T-cell (primary cell): ENCODE results near the gene ENPP6. TPM values are rescaled to one million over a fixed set of nuclear protein-coding genes. Genes with fewer than 3 reads are reported as not detected.

Source experiments
- ATAC-seq, 4 experiments: fragments of 200-7000 bp in 3 of 4; fragments of 150-1000 bp in 1 of 4; cut with Tn5 transposase; replicated peaks in 1 of 4; 1 replicate in 3 of 4; 2 replicates in 1 of 4; pipeline ENCODE4 v1.10.0; 2021; ENCODE audit warnings: moderate library complexity in 3 of 4, mild to moderate bottlenecking in 2 of 4, moderate number of reproducible peaks in 1 of 4
- CTCF ChIA-PET, 2 donors: fragments of 300-600 bp; sonication (Branson Sonifier 250); formaldehyde crosslinking; loops; one replicate each; lab custom pipeline; 2022; ENCODE audit warnings: antibody characterized with exemption in 2 of 2; lab: Charles Lee
- POLR2A ChIA-PET, 2 donors: fragments of 300-600 bp; sonication (Branson Sonifier 250); formaldehyde crosslinking; loops; one replicate each; lab custom pipeline; 2022; ENCODE audit warnings: antibody characterized with exemption in 2 of 2; lab: Charles Lee
- DNase-seq, 35 experiments: peaks; one replicate each; pipeline versions ENCODE4 v3.0.0 to v3.0.0-alpha.2; 2013 to 2023
- H3K27ac ChIP-seq: one replicate; pipeline ENCODE4 v1.5.1; 2013; ENCODE audit warnings: low read length
- H3K27me3 ChIP-seq, 2 experiments: replicated peaks in 1 of 2; 1 replicate in 1 of 2; 2 replicates in 1 of 2; pipeline versions ENCODE4 v1.6.1 to v1.7.0; 2013; ENCODE audit warnings: low read length in 1 of 2, mixed read lengths in 1 of 2; ENCODE audit not compliant: control insufficient read depth in 2 of 2, insufficient read depth in 2 of 2; ENCODE audit errors: extremely low read depth in 1 of 2
- H3K36me3 ChIP-seq, 2 donors: 1 replicate in 1 of 2; 2 replicates in 1 of 2; pipeline versions ENCODE4 v1.6.1 to v1.7.0; 2013; ENCODE audit warnings: low read length in 1 of 2; ENCODE audit not compliant: control insufficient read depth in 2 of 2, insufficient read depth in 1 of 2; ENCODE audit errors: extremely low read depth in 1 of 2
- H3K4me1 ChIP-seq, 2 experiments: 1 replicate in 1 of 2; 2 replicates in 1 of 2; pipeline versions ENCODE4 v1.6.1 to v1.7.0; 2013; ENCODE audit warnings: low read length in 2 of 2, mixed read lengths in 1 of 2; ENCODE audit not compliant: insufficient read depth in 2 of 2, control insufficient read depth in 1 of 2; ENCODE audit errors: extremely low read depth in 1 of 2
- H3K4me3 ChIP-seq, 2 donors: 1 replicate in 1 of 2; 2 replicates in 1 of 2; pipeline versions ENCODE4 v1.5.1 to v1.7.0; 2013; ENCODE audit warnings: mild to moderate bottlenecking in 2 of 2, low read length in 1 of 2, moderate library complexity in 1 of 2; ENCODE audit not compliant: control insufficient read depth in 1 of 2; ENCODE audit errors: extremely low read depth in 1 of 2
- H3K9me3 ChIP-seq: 2 replicates; pipeline ENCODE4 v1.7.0; 2013
- H3K27ac Mint-ChIP-seq, 2 donors: one replicate each; pipeline ENCODE4 v1.8.0; 2020 to 2021; ENCODE audit warnings: mild to moderate bottlenecking in 2 of 2, mixed read lengths in 2 of 2
- H3K27me3 Mint-ChIP-seq, 2 donors: one replicate each; pipeline ENCODE4 v1.8.0; 2021 to 2022; ENCODE audit warnings: mixed read lengths in 2 of 2
- H3K36me3 Mint-ChIP-seq: one replicate; pipeline ENCODE4 v1.8.0; 2021; ENCODE audit warnings: mixed read lengths
- H3K4me1 Mint-ChIP-seq, 3 donors: one replicate each; pipeline ENCODE4 v1.8.0; 2020 to 2022; ENCODE audit warnings: mixed read lengths in 3 of 3, mild to moderate bottlenecking in 1 of 3
- H3K4me3 Mint-ChIP-seq, 3 donors: one replicate each; pipeline ENCODE4 v1.8.0; 2020 to 2022; ENCODE audit warnings: mild to moderate bottlenecking in 3 of 3, mixed read lengths in 3 of 3, moderate library complexity in 3 of 3
- H3K9me3 Mint-ChIP-seq, 3 donors: one replicate each; pipeline ENCODE4 v1.8.0; 2020 to 2022; ENCODE audit warnings: mixed read lengths in 3 of 3
- WGBS: methylation state at CpG from one replicate; pipeline ENCODE4 v1.1.5; 2013; ENCODE audit warnings: missing lambda C conversion rate; ENCODE audit not compliant: insufficient coverage; 5-methylcytosine and 5-hydroxymethylcytosine counted together
- total RNA-seq, 35 experiments: library from RNA in 6 of 35; stranded (reverse) in 6 of 35; fragments of 120-200 nt in 1 of 35; gene quantifications; one replicate each; pipeline versions ENCODE4 v1.2.1 to v1.2.4 and lab custom pipeline; 2013 to 2026

Gene ENPP6
- total RNA-seq, 5 donors from 2014 or later (not counting 1 experiment from before 2014, with no cell fraction given), result not detected

- no peak overlapping the region for H3K27ac Mint-ChIP-seq
- H3K9me3 Mint-ChIP-seq, result peaks cover 0 to 4% (median 3%) of the 10 kb centered on the region in 3 donors
- no peaks in the 10 kb centered on the region for H3K9me3 ChIP-seq
- H3K36me3 Mint-ChIP-seq, result no peaks in the 10 kb centered on the region
- H3K27ac ChIP-seq, result no peak overlapping the region
- CTCF ChIA-PET, result interaction anchor here in 1 of 2 donors (0.6 kb wide), 1 partner anchor 385 kb away, joined by 3 read pairs; no protein-coding TSS in a partner anchor
- no peaks in the 10 kb centered on the region for H3K36me3 ChIP-seq
- H3K4me3 Mint-ChIP-seq, result no peak overlapping the region
- no peak for ATAC-seq
- H3K4me1 Mint-ChIP-seq, result peaks cover 19 to 28% (median 23%) of the 10 kb centered on the region in 3 donors
- no peak overlapping the region for H3K4me3 ChIP-seq
- peaks cover 0 to 2% of the 10 kb centered on the region in 2 donors for H3K27me3 Mint-ChIP-seq
- DNase-seq, result no peak
- peaks cover 0 to under 1% of the 10 kb centered on the region in 2 experiments for H3K27me3 ChIP-seq
- POLR2A ChIA-PET, result no interaction called here
- peaks cover 5 to 25% of the 10 kb centered on the region in 2 experiments for H3K4me1 ChIP-seq
Observed at GRCh38 chr4:184262901-184263300, 45.2 kb upstream of the ENPP6 start.

DNA sequence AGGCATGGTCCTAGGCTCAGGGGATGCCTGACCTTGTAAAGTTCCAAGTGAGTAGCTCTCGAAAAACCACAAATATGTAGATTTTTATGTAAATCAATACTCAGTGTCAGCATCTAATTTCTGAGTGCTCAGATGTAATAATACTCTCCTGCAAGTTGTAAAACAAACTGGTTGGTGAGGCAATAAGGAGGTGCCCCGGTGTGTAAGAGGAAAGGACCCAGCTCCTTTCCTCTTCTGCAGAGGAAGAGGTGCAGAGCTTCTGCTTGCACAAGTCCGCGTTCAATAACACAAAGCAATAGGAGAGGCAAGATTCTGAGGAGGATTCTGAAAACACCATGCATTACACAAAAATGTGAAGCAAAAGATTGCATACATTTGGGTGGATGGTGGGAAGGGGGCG lies 43.6 kb upstream of the ENPP6 start:
- peaks cover 7 to 17% (median 11%) of the 10 kb centered on the region in 3 donors for H3K4me1 Mint-ChIP-seq
- H3K4me3 Mint-ChIP-seq, result no peak overlapping the region
- ATAC-seq, result no peak
- 80% methylated on average over 1 of the region's 5 CpGs for WGBS
- H3K27me3 Mint-ChIP-seq, result peaks cover 0 to 2% of the 10 kb centered on the region in 2 donors
- no peaks in the 10 kb centered on the region for H3K9me3 Mint-ChIP-seq
- H3K36me3 Mint-ChIP-seq, result no peaks in the 10 kb centered on the region
- Histone ChIP-seq H3K36me3 (no peaks in the 10 kb centered on the region), H3K4me3 (no peak overlapping the region), H3K4me1 (peaks cover 2 to 12% of the 10 kb centered on the region in 2 experiments), H3K27me3 (peaks cover 0 to 3% of the 10 kb centered on the region in 2 experiments), H3K9me3 (no peaks in the 10 kb centered on the region), H3K27ac (no peak overlapping the region)
- no peak overlapping the region for H3K27ac Mint-ChIP-seq
- ChIA-PET POLR2A (no interaction called here), CTCF (interaction anchor here (1.0 to 2.1 kb wide), 3 partner anchors 7 to 282 kb away, joined by 3 to 14 read pairs (median 4); no protein-coding TSS in a partner anchor)
- DNase-seq, result no peak

GRCh38 chr4:184259866-184260265 lies 42.2 kb upstream of the ENPP6 start:
- Histone ChIP-seq H3K4me3 (no peak overlapping the region), H3K36me3 (no peaks in the 10 kb centered on the region), H3K9me3 (no peaks in the 10 kb centered on the region), H3K27ac (no peak overlapping the region), H3K27me3 (peaks cover 0 to 3% of the 10 kb centered on the region in 2 experiments), H3K4me1 (peaks cover 2 to 6% of the 10 kb centered on the region in 2 experiments)
- Mint-ChIP-seq H3K4me1 (peaks cover 5% of the 10 kb centered on the region in 3 donors), H3K9me3 (no peaks in the 10 kb centered on the region), H3K4me3 (no peak overlapping the region), H3K27ac (no peak overlapping the region), H3K36me3 (no peaks in the 10 kb centered on the region), H3K27me3 (peaks cover 0 to 2% of the 10 kb centered on the region in 2 donors)
- DNase-seq, result no peak
- no CpG with 5 or more reads among the region's 6 CpGs for WGBS
- CTCF ChIA-PET, result interaction anchor here (0.5 to 2.1 kb wide), 6 partner anchors 9 to 836 kb away, joined by 3 to 14 read pairs (median 6); no protein-coding TSS in a partner anchor
- ATAC-seq, result no peak
- POLR2A ChIA-PET, result interaction anchor here in 1 of 2 donors (1.1 kb wide), 1 partner anchor 9 kb away, joined by 4 read pairs; no protein-coding TSS in a partner anchor

- H3K36me3 ChIP-seq, result no peaks in the 10 kb centered on the region
- Mint-ChIP-seq H3K27me3 (peaks cover 0 to 2% of the 10 kb centered on the region in 2 donors), H3K27ac (no peak overlapping the region), H3K36me3 (no peaks in the 10 kb centered on the region), H3K4me1 (peaks cover 2 to 3% (median 2%) of the 10 kb centered on the region in 3 donors), H3K9me3 (no peaks in the 10 kb centered on the region), H3K4me3 (no peak overlapping the region)
- no peaks in the 10 kb centered on the region for H3K9me3 ChIP-seq
- peaks cover 0 to 3% of the 10 kb centered on the region in 2 experiments for H3K4me1 ChIP-seq
- peaks cover 0 to 3% of the 10 kb centered on the region in 2 experiments for H3K27me3 ChIP-seq
- H3K4me3 ChIP-seq, result no peak overlapping the region
- ChIA-PET POLR2A (interaction anchor here in 1 of 2 donors (1.1 kb wide), 1 partner anchor 10 kb away, joined by 4 read pairs; no protein-coding TSS in a partner anchor), CTCF (no interaction called here)
- H3K27ac ChIP-seq, result no peak overlapping the region
- ATAC-seq, result no peak
- no peak for DNase-seq
- no CpG with 5 or more reads among the region's 3 CpGs for WGBS
Observed at GRCh38 chr4:184259081-184259480, 41.4 kb upstream of the ENPP6 start.

DNA sequence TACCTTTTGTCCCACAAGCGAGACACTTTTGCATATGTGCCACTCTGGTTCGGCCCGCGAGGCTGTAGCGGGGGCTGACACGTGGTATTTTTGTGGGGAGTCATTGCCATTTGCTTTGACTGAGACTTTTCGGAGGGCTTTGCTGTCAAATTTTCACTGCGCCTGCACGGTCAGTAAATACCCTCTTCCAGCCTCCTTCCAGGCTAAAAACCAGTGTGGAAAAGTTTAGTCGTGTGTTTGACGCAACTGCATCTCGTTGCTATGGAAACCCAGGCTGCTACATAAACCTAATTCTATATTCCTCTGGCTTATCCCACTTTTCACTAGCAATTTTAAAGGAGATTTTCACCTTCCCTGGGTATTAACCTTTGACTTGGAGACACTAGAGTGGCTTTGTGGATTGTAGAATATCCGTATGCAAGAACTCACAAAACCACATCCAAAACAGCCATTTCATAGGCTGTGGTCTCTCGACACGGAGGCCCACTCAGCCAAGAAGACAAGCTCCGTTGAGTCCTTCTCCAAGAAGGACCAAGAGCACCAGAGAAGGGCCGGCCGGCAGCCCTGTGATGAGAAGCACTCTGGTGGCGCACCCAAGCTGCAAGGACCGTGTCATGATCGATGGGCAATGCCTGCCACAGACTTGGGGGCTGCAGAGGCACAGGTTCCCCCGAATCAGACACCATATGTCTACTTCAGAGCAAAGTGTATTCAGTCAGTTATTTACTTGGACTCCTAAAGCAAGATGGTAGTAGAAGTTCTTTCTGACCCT lies 38.4 kb upstream of the ENPP6 start:
- no peak overlapping the region for H3K27ac Mint-ChIP-seq
- POLR2A ChIA-PET, result no interaction called here
- H3K36me3 Mint-ChIP-seq, result no peaks in the 10 kb centered on the region
- ATAC-seq (no peak), DNase-seq (no peak)
- Histone ChIP-seq H3K36me3 (peaks cover 0 to 3% of the 10 kb centered on the region in 2 donors), H3K4me1 (no peaks in the 10 kb centered on the region), H3K4me3 (no peak overlapping the region), H3K27ac (no peak overlapping the region), H3K27me3 (peaks cover 0 to 5% of the 10 kb centered on the region in 2 experiments), H3K9me3 (no peaks in the 10 kb centered on the region)
- WGBS, result 94% methylated on average over 10 of the region's 22 CpGs
- H3K4me1 Mint-ChIP-seq, result peaks cover 0 to under 1% (median 0%) of the 10 kb centered on the region in 3 donors
- H3K27me3 Mint-ChIP-seq, result peaks cover 0 to 2% of the 10 kb centered on the region in 2 donors
- no peaks in the 10 kb centered on the region for H3K9me3 Mint-ChIP-seq
- H3K4me3 Mint-ChIP-seq, result no peak overlapping the region
- CTCF ChIA-PET, result no interaction called here

DNA sequence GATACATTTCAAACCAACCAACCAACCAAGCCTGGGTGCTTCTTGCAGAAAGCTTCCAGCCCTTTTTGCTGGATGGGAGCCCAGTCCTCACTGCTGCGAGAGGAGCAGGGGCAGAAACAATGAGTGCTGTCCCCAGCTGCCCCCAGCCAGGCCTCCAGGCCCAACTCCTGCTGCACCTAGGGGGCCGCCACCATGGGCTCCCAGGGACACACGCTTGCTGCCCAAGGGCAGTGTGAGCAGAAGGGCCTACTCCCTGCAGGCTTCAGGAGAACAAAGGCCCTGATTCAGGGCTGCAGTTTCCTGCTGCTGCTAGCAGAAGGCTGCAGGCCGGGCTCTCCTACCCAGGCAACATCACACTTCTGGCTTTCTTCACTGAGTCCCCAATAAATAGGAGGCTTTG lies 37.7 kb upstream of the ENPP6 start:
- H3K4me3 Mint-ChIP-seq, result no peak overlapping the region
- ChIA-PET POLR2A (no interaction called here), CTCF (no interaction called here)
- DNase-seq (no peak), ATAC-seq (no peak)
- H3K27ac Mint-ChIP-seq, result no peak overlapping the region
- H3K9me3 Mint-ChIP-seq, result no peaks in the 10 kb centered on the region
- Histone ChIP-seq H3K4me1 (peaks cover 0 to 3% of the 10 kb centered on the region in 2 experiments), H3K27ac (no peak overlapping the region), H3K27me3 (peaks cover 0 to 7% of the 10 kb centered on the region in 2 experiments), H3K9me3 (no peaks in the 10 kb centered on the region), H3K36me3 (peaks cover 0 to 3% of the 10 kb centered on the region in 2 donors), H3K4me3 (no peak overlapping the region)
- peaks cover 0 to 4% (median 3%) of the 10 kb centered on the region in 3 donors for H3K4me1 Mint-ChIP-seq
- H3K36me3 Mint-ChIP-seq, result no peaks in the 10 kb centered on the region
- peaks cover 0 to 2% of the 10 kb centered on the region in 2 donors for H3K27me3 Mint-ChIP-seq
- WGBS, result 100% methylated on average over 3 of the region's 4 CpGs
